ENCODE measurements around the gene ITGA6. TPM values are rescaled to one million over a fixed set of nuclear protein-coding genes. Genes with fewer than 3 reads are reported as not detected.

Gene ITGA6
- total RNA-seq, 6 experiments from 2014 or later: 10.7 to 26.8 (median 17.2) TPM

- Histone ChIP-seq H3K36me3 (no peaks in the 10 kb centered on the region), H3K4me3 (peak overlapping the region; percentile 68 to 85 (median 84)), H3K27me3 (no peaks in the 10 kb centered on the region), H3K9me3 (no peaks in the 10 kb centered on the region), H3K27ac (peak overlapping the region in 2 of 3 donors; percentile 77 to 88), H3K4me1 (peaks cover 0 to 22% (median 6%) of the 10 kb centered on the region in 4 donors)
- DNase-seq: no peak
- intact Hi-C loops (cut with DNase I): no loop called here
- no peak for TF ChIP-seq CTCF (IDR thresholded peaks at IDR 0.05)
- 58% methylated on average over 13 of the region's 17 CpGs for WGBS (ENCODE audit: insufficient coverage, low coverage, low lambda C conversion rate, missing lambda C conversion rate)
- no peak for ATAC-seq
These were observed 641 bp upstream of the ITGA6 start for GRCh38 chr2:172426635-172427255.

- 6% methylated on average over 29 of the region's 63 CpGs for WGBS (ENCODE audit: insufficient coverage, low coverage, low lambda C conversion rate, missing lambda C conversion rate)
- H3K27me3 ChIP-seq: no peaks in the 10 kb centered on the region
- DNase-seq (peak; percentile 50 to 71 (median 69)), ATAC-seq (peak; percentile 61 to 81 (median 78))
- TF ChIP-seq CTCF (IDR thresholded peaks at IDR 0.05) (peak in 1 of 4 donors; percentile 12), POLR2A (IDR thresholded peaks at IDR 0.05) (no peak)
- H3K4me3 ChIP-seq: peak overlapping the region; percentile 68 to 85 (median 84)
- no peaks in the 10 kb centered on the region for H3K9me3 ChIP-seq
- H3K4me1 ChIP-seq: peaks cover 0 to 22% (median 6%) of the 10 kb centered on the region in 4 donors
- intact Hi-C loops (cut with DNase I): no loop called here
- peak overlapping the region; percentile 69 to 88 (median 77) for H3K27ac ChIP-seq
- no peaks in the 10 kb centered on the region for H3K36me3 ChIP-seq
These were observed 825 bp downstream of the ITGA6 start for GRCh38 chr2:172427990-172428831.

GRCh38 chr2:172428832-172429210, 1.4 kb downstream of the ITGA6 start:
- 7% methylated on average over 6 of the region's 9 CpGs for WGBS (ENCODE audit: insufficient coverage, low coverage, low lambda C conversion rate, missing lambda C conversion rate)
- ATAC-seq (peak; percentile 1 to 19 (median 3)), DNase-seq (no peak)
- no peaks in the 10 kb centered on the region for H3K9me3 ChIP-seq
- H3K4me3 ChIP-seq: peak overlapping the region; percentile 68 to 85 (median 84)
- H3K27ac ChIP-seq: peak overlapping the region in 2 of 3 donors; percentile 36 to 88
- intact Hi-C loops (cut with DNase I): no loop called here
- no peak for TF ChIP-seq POLR2A (IDR thresholded peaks at IDR 0.05)
- TF ChIP-seq CTCF (IDR thresholded peaks at IDR 0.05): no peak
- H3K36me3 ChIP-seq: no peaks in the 10 kb centered on the region
- peaks cover 0 to 22% (median 6%) of the 10 kb centered on the region in 4 donors for H3K4me1 ChIP-seq
- H3K27me3 ChIP-seq: no peaks in the 10 kb centered on the region

- TF ChIP-seq POLR2A (IDR thresholded peaks at IDR 0.05) (no peak), CTCF (IDR thresholded peaks at IDR 0.05) (no peak)
- peak overlapping the region; percentile 68 to 85 (median 84) for H3K4me3 ChIP-seq
- 21% methylated on average over 9 of the region's 9 CpGs for WGBS (ENCODE audit: insufficient coverage, low coverage, low lambda C conversion rate, missing lambda C conversion rate)
- intact Hi-C loops (cut with DNase I): no loop called here
- peak overlapping the region in 1 of 3 donors; percentile 88 for H3K27ac ChIP-seq
- peaks cover 0 to 26% (median 6%) of the 10 kb centered on the region in 4 donors for H3K4me1 ChIP-seq
- no peak for ATAC-seq
- no peaks in the 10 kb centered on the region for H3K36me3 ChIP-seq
- H3K9me3 ChIP-seq: no peaks in the 10 kb centered on the region
- H3K27me3 ChIP-seq: no peaks in the 10 kb centered on the region
- DNase-seq: no peak
These were observed 2.0 kb downstream of the ITGA6 start for GRCh38 chr2:172429301-172429968.
